NCI-H345 treated with DMSO at 0.1 percent for 48 hours (cell line): ENCODE data around the gene EFCAB11.
A peak's percentile ranks its signal among the peaks of the same experiment; 100 is the strongest.

ENCODE experiments used
- DNase-seq: peaks from one replicate; lab custom pipeline; 2025; ENCODE audit not compliant: unreplicated experiment; lab: John Stamatoyannopoulos, UW

Gene EFCAB11

GRCh38 chr14:89957791-89958190 lies 3.3 kb upstream of the EFCAB11 start:
- no peak for DNase-seq

- DNase-seq, result no peak
Observed at GRCh38 chr14:89957376-89957775, 2.8 kb upstream of the EFCAB11 start.

GRCh38 chr14:89956661-89957009 lies 2.1 kb upstream of the EFCAB11 start:
- no peak for DNase-seq

- peak; percentile 97 for DNase-seq
Observed at GRCh38 chr14:89955745-89956660, 1.5 kb upstream of the EFCAB11 start, which contains the start of gene TDP1. TSS of gene TDP1 (plus strand) at chr14:89955927. CDS start at chr14:89963115, 7,188 bp downstream.

GRCh38 chr14:89955022-89955744 lies 653 bp upstream of the EFCAB11 start:
- DNase-seq, result no peak

GRCh38 chr14:89953602-89954001 lies 928 bp downstream of the EFCAB11 start:
- no peak for DNase-seq

GRCh38 chr14:89952576-89952975 lies 2.0 kb downstream of the EFCAB11 start:
- DNase-seq, result no peak

- DNase-seq, result peak; percentile 13
Observed at GRCh38 chr14:89947344-89947743, 7.2 kb downstream of the EFCAB11 start.

- DNase-seq, result no peak
Observed at GRCh38 chr14:89941830-89942377, 12.6 kb downstream of the EFCAB11 start.

GRCh38 chr14:89936654-89937185 lies 17.8 kb downstream of the EFCAB11 start:
- peak; percentile 4 for DNase-seq

GRCh38 chr14:89933002-89933401 lies 21.5 kb downstream of the EFCAB11 start:
- DNase-seq, result peak; percentile 65

GRCh38 chr14:89927186-89927865 lies 27.2 kb downstream of the EFCAB11 start:
- DNase-seq, result no peak

- no peak for DNase-seq
Observed at GRCh38 chr14:89926694-89927093, 27.8 kb downstream of the EFCAB11 start.

- no peak for DNase-seq
Observed at GRCh38 chr14:89924268-89924667, 30.3 kb downstream of the EFCAB11 start.

- no peak for DNase-seq
Observed at GRCh38 chr14:89922031-89922907, 32.3 kb downstream of the EFCAB11 start.

- no peak for DNase-seq
Observed at GRCh38 chr14:89921346-89921745, 33.2 kb downstream of the EFCAB11 start.

GRCh38 chr14:89920056-89920455 lies 34.5 kb downstream of the EFCAB11 start:
- no peak for DNase-seq

- DNase-seq, result no peak
Observed at GRCh38 chr14:89918721-89919120, 35.8 kb downstream of the EFCAB11 start.

- peak; percentile 16 for DNase-seq
Observed at GRCh38 chr14:89915114-89915878, 39.2 kb downstream of the EFCAB11 start.
